Activated CD4-positive, alpha-beta T cell treated with anti-CD3 and anti-CD28 coated beads, Interleukin-2, Interleukin-4, amounts not matched to agents 100 ng/mL and 50 ng/mL, durations not matched to agents 16 hours and 8 hours (primary cell): ENCODE measurements around the gene DUSP19.
A peak's percentile ranks its signal among the peaks of the same experiment; 100 is the strongest.

Experiments used
- DNase-seq: peaks from one replicate; pipeline ENCODE4 v3.0.0-alpha.2; 2020; ENCODE audit warnings: low spot score

DUSP19 gene

GRCh38 chr2:183068561-183068960 lies 10.0 kb upstream of the DUSP19 start:
- DNase-seq, result no peak

GRCh38 chr2:183069174-183069573 lies 9.4 kb upstream of the DUSP19 start:
- DNase-seq, result no peak

- DNase-seq, result no peak
Measured at GRCh38 chr2:183070942-183071844, 7.4 kb upstream of the DUSP19 start.

- no peak for DNase-seq
Measured at GRCh38 chr2:183072177-183072576, 6.4 kb upstream of the DUSP19 start.

- DNase-seq, result no peak
Measured at GRCh38 chr2:183078163-183078463, 434 bp upstream of the DUSP19 start.

GRCh38 chr2:183079139-183079775 lies 710 bp downstream of the DUSP19 start:
- DNase-seq, result no peak

- DNase-seq, result no peak
Measured at GRCh38 chr2:183081911-183082310, 3.4 kb downstream of the DUSP19 start.

- no peak for DNase-seq
Measured at GRCh38 chr2:183088061-183088460, 9.5 kb downstream of the DUSP19 start.

GRCh38 chr2:183089192-183089851 lies 10.8 kb downstream of the DUSP19 start:
- DNase-seq, result no peak

- no peak for DNase-seq
Measured at GRCh38 chr2:183091318-183091953, 12.9 kb downstream of the DUSP19 start.

GRCh38 chr2:183091954-183092345 lies 13.4 kb downstream of the DUSP19 start:
- no peak for DNase-seq

- peak; percentile 19 for DNase-seq
Measured at GRCh38 chr2:183093857-183094657, 15.5 kb downstream of the DUSP19 start.

GRCh38 chr2:183105402-183106134 lies 27.0 kb downstream of the DUSP19 start:
- no peak for DNase-seq

- no peak for DNase-seq
Measured at GRCh38 chr2:183112577-183112976, 34.0 kb downstream of the DUSP19 start.

GRCh38 chr2:183113630-183114029 lies 35.1 kb downstream of the DUSP19 start:
- DNase-seq, result no peak

GRCh38 chr2:183117226-183117625 lies 38.7 kb downstream of the DUSP19 start:
- DNase-seq, result no peak

GRCh38 chr2:183123117-183123958 lies 44.8 kb downstream of the DUSP19 start:
- no peak for DNase-seq

- no peak for DNase-seq
Measured at GRCh38 chr2:183123959-183124221, 45.3 kb downstream of the DUSP19 start.

GRCh38 chr2:183124222-183124956 lies 45.8 kb downstream of the DUSP19 start, which contains the start of gene NUP35:
Gene NUP35, plus strand, starts transcription at chr2:183124443. Its CDS starts 15 bp downstream, at chr2:183124458.
- peak; percentile 89 for DNase-seq

- no peak for DNase-seq
Measured at GRCh38 chr2:183124957-183125255, 46.4 kb downstream of the DUSP19 start.
